Measurements from ENCODE around the gene AKR7A2.
A peak's percentile ranks its signal among the peaks of the same experiment; 100 is the strongest.

AKR7A2 gene

DNA sequence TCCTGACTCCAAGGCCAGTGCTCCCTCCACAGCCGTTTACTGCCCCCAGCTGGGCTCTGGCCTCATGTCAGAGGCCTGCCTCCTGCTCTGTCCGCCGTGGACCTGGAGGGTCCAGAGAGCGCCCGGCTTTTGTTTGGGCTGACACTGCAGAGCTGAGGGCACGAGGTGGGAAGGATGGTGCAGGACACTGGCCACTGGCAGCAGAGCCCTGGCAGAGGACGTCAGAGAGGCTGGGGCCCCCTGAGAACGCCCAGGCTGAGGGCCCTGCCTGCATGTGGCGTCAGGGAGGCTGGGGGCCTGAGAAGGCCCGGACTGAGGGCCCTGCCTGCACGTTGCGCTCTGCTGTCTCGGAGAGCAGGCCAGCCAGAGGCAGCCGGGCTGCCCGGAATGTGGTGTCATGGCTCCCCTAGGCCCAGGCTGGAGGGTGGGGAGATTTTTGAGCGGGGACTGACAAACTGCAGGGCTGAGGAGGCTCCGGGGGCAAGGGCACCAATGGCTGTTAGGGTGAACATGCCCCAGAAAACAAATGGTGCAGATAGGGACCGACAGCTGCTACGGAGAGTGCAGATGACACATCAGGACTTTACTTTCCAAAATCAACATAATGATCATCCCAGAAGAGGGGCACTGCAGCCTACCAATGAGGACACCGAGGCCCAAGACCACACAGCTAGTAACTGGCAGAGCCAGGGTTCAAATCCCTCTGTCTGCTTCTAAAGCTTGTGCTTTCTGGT is 31.8 kb upstream of the AKR7A2 start:
- no peak for DNase-seq (ENCODE audit: low read depth)

DNA sequence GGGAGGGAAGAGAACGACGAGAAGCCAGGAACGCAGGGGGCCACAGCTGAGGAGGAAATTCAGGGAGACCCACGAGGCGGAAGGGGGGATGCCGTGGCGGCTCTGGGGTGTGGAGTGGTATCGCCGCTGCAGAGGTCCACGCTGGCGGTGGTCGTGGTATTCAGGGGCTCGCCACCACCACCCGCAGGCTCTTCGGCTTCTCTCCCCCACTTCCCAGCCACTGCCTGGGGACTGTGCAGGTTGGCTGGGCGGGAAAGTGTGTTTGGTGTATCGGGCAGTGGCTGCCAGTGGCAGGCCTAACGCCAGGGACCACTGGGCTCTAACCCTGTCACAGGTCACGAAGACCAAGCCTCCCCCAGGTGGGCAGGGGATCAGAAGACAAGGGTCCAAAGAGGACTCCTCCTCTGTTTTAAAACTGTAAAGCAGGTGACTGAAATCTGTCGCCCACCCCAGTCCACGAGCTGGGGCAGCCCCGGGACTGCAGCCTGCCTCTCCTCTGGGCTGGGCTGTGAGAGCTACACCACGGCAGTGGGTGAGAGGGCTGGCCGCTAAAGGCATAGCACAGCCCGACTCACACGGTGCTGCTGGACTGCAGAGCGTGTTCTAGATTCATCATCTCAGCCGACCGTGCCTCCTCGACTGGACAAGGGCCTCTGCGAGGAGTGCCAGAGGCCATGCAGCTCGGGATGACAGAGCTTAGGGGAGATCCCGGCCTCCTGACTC is 31.1 kb upstream of the AKR7A2 start:
- DNase-seq (ENCODE audit: low read depth) = no peak

DNA sequence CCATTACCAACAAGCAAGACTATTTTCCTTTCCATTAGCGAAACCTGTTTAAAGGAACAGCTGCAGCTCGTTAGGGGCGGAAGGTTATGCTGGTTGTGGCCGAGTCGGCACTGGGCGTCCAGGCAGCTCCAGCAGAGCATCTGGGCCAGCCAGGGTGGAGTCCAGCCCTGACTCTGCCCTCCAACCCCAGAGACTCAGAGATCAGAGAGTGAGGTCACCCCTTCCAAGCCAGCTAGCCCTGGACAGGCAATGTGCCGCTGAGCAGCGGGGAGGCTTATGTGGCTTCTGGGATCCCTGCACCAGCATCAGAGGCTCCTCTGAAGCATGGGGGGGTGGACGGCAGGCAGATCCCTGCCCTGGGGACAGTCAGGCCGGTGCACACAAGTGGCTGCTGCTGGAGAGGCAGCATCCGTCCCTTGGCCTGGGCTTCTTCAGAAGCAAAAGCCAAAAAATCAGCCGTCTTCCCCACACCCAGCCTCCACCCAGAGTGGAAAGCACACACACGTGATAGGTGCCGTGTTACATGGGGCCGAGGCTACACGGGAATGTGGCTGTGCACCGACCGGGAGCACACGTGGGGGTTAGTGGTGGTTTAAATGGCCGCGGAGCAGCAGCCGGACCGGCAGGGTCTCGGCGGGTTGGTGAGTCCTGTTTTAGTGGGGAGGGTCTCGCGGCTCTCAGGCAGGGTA is 30.3 kb upstream of the AKR7A2 start:
- DNase-seq (ENCODE audit: low read depth) = no peak

DNA sequence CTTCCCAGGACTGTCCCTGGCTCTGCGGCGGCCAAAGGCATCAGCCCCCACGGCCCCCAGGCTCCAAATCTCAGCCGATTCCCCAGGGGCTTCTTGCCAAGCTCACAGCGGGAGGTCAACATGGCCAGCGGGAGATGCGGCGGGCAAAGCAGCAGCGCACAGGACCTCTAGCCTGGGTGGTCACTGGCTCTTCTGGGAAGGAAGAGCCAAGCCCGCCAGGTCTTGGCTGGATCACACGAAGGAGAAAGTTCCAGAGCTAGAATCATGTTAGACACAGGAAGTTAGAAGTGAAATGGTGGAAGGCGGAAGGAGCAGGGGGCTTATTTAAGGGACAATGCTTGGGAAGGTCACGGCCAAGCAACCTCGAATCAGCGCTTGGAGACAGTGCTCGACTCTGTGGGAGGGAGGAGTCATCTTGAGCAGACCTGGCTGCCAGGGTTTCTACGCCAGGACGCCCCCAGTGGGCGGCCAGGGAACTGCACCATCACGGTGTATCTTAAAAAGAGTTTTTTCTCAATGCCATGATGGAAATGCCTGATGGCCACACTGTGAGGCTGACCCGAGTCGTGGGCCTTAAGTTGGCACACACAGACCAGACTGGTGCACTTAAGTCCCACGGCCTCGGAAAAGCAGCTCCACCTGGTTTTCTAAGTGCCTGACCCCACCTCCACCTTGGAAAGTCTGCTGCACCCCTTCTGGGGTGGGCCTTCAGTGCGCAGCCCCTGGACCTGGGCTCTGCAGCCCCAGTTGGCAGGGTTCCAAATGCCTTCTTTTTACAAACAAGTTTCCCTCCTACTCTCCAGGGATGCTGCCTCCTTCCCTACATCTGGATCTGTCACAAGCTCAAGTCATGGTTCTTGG is 29.5 kb upstream of the AKR7A2 start:
- DNase-seq (ENCODE audit: low read depth) = peak; percentile 72

DNA sequence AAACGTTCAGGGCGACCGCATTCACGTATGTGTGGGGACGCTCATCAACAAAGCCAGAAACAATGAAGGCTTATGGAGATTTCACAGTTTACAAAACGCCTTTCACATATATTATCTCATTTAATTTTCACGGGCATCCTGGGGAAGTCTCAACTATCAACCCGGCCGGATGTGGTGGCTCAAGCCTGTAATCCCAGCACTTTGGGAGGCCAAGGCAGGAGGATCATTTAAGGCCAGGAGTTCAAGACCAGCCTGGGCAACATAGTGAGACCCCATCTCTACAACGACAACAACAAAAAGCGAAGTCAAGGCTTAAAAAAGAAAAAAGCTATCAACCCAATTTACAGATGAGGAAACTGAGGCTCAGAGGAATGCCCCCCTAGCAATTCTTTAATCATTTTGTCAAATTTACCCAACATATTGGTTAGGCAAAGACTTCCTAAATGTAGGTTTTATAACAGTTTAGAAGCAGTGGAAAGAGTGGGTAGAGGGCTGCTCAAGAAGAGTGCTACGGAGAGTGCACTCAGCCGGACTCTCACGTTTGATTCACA is 28.5 kb upstream of the AKR7A2 start:
- no peak for DNase-seq (ENCODE audit: low read depth)

DNA sequence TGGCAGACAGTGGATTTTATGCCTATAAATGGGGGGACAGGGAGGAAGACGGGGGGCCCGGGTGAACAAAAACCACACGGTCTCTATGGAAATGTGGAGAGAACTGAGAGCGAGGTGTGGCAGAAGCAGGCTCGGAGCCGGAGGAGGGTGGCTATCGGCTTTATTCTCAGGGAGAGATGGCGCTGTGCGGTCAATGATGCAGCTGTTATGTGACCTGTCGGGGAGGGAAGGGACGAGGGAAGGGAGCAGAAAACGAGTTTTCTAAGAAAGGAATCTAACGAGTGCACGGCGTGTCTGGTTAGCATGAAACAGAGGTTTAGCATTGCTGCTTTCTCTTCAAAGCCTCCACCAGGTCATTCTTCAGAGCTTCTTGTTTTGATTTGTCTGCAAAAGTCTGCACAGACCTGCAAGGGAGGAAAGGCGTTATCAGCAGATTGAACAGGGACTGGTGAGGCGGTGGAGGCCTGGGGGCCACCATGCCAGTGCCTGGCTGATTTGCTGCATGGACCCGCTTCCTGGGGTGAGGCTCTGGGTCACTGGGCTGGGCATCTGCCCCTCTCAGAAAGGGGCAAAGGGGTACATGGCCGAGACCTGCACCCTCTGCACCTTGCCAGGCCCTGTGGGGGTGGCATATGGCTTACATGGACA is 27.4 kb upstream of the AKR7A2 start:
- no peak for DNase-seq (ENCODE audit: low read depth)

DNA sequence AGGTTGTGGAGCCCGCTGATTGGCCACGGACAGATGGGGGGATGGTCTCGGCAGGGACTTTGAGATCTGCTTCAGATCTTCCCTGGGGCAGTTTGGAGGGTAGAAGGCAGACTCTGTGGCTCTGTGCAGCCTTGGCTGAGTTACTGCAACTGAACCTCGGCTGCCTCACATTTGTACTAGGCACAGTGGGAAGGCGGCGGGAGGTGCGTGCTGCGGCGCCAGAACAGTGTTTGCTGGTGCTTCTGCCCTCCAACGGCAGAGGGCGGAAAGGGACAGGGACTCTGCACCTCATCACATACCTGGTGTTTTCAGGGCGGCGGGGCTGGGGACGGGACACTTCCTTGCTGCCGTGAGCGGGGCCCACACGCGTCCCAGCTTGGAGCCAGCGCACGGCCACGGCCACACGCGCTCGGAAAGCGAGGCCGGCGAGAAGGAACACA is 26.4 kb upstream of the AKR7A2 start:
- DNase-seq (ENCODE audit: low read depth) = no peak

DNA sequence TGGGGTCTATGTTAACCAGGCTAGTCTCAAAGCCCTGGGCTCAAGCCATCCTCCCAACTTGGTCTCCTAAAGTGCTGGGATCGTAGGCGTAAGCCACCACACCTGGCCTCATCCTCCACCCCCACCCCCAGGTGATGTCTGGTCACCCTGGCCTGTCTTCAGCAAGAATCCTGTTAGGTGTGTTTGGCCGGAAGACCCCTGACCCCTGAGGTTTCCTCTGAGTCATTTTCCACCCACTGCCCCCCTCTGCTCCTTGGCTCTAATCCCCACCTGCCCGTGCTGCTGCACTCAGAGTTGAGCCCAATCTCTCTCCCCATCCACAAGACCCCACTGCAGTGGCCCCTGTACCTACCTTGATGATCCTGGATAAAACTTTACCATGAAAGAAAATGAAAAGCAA is 25.3 kb upstream of the AKR7A2 start:
- no peak for DNase-seq (ENCODE audit: low read depth)

DNA sequence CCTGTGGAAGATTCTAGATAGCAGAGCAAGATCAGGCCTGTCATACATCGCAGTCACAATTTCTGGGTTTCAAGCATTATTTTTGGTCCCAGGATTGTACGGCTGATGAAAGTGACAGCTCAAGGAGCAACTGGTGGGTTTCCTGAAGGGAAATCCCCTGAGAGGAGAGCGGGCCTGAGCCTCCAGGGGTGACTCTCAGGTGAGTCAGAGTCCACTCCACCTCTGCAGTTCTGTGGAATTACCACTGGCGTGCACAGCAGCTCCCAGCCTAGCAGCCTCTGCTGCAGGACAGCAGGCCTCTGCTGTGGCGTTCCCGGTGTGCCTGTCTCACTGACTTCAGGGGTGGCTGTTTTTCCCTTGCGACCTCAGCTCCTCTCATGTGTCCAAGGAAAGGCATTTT is 24.6 kb upstream of the AKR7A2 start:
- DNase-seq (ENCODE audit: low read depth) = no peak

DNA sequence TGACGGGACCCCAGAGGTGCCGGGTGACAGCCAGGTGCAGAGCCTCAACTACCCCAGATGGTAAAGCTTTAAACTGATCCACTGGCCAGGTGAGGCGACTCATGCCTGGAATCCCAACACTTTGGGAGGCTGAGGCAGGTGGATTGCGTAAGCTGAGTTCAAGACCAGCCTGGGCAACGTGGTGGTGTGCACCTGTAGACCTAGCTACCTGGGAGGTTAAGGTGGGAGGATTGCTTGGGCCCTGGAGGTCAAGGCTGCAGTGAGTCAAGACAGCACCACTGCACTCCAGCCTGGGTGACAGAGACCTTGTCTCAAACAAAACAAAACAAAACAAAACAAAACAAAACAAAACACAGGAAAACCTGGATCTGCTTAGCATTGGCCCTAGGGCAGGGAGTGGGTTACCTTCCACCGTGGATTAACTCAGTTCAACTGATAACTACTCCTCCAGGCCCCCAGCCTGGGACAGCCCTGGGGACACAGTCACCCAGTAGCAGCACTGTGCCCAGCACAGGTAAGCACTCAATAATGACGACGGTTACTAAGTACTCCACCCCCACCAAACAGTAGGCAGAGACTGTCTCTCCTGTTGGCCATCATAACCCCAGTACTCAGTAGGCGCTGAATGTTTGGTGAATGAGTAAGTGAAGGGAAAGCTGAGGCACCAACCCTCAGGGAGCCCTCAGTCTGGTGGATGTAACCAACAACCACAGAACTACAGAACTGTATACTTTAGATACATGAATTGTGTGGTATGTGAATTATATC is 21.8 kb upstream of the AKR7A2 start:
- DNase-seq (ENCODE audit: low read depth) = no peak

DNA sequence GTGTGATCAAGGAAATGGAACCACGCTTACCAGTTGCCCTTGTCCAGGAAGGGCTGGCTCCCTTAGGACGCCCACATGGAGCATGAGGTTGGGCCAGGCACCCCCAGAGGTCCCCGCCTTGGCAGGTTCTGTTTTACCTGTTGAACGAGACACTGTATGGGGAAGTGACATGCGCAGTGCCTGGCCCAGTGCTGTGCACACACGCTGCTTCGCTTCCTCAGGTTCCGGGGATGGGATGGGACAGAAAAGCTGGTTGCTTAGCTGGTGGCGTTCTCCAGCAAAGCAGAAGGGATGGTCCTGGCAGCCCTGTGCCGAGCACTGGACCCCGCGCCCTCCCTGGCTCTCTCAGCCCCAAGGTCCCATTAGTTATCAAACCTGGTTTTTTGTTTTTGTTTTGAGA is 20.9 kb upstream of the AKR7A2 start:
- DNase-seq (ENCODE audit: low read depth) = no peak

DNA sequence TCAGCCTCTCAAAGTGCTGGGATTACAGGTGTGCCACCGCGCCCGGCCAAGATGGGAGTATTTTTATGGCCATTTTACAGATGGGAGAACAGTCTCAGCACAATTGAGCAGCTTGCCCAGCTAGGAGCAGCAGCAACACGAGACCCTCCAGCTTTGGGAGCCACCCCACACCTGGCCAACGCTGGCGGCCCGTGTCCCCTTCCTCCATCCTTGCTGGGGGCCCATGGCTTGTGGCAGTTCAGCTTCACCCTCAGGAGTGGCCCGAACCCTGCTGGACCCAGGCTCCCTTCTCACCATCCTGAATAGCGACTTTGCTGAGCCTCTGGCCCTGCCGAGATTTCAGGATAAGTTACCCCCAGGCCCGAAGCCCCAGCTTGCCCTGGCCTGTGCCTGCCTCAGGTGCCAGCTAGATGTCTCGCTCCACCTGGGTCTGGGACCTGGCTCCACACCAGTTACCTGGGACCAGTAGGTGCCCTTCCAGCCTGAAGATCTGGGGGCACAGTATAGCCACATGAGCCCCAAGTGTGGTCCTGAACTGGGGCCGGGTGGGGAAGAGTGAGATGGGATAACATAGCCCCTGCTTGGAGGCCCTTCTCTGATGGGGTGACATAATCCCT is 19.4 kb upstream of the AKR7A2 start:
- DNase-seq (ENCODE audit: low read depth) = no peak

DNA sequence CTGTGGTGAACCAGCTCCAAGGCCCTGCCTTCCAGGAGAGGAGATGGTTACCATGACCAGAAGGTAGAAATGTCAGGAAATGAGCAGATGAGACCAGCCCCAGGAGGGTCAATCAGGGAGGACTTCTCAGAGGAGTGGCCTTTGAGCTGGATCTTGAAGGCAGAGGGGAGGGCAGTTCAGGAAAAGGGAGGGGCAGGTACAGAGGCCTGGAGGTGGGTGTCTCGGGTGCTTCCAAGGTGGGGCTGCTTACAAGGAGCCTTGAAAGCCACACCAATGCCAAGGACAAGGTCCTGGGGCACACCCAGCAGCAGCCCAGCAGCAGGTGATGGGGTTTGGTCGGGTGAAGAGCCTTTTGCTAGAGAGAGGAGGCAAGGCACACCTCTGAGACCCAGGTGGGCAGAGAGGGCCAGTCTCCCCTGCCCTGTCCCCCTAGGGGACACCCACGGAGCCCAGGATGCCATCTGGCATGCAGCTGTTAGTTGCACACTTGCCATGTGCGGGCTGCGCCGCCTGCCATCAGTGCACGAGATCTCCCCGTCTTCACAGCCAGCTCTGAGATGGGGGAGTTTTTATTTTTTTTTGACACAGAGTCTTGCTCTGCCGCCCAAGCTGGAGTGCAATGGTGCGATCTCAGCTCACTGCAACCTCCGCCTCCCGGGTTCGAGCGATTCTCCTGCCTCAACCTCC is 18.6 kb upstream of the AKR7A2 start:
- no peak for DNase-seq (ENCODE audit: low read depth)

DNA sequence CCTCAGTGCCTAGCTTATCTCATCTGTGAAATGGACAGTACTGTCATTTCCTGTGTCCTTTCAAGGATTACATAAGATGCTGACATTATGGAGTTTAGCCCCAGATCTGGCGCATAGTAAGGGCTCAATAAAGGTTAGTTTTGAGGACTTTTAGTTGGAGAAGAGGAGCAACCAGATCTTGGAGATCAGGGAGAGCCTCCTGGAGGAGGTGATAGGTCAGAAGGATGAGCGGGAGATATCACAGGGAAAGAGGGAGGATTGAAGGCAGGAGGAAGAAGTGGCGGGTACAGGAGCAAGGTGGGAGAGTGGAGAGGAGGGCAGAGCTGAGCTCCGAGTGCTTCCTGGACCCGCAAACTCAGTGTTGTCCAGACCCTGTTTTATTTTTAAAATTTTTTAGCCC is 17.7 kb upstream of the AKR7A2 start:
- DNase-seq (ENCODE audit: low read depth) = no peak

DNA sequence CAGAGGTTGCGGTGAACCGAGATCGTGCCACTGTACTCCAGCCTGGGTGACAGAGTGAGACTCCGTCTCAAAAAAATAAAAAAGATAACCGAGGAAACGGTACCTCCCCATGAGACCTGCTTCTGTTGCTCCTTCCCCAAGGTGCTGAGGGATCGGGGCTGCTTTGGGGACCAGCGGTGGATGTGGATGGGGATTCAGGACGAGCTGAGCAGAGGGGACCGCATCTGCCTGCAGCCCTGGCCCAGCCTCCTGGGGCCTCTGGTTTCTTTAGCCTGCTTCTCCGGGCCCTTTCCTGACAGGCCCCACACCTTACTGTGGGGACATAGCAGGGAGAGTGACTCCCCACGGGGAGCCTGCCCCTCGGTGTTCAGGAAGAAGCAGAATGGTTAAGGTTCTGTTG is 17.2 kb upstream of the AKR7A2 start:
- DNase-seq (ENCODE audit: low read depth) = no peak

DNA sequence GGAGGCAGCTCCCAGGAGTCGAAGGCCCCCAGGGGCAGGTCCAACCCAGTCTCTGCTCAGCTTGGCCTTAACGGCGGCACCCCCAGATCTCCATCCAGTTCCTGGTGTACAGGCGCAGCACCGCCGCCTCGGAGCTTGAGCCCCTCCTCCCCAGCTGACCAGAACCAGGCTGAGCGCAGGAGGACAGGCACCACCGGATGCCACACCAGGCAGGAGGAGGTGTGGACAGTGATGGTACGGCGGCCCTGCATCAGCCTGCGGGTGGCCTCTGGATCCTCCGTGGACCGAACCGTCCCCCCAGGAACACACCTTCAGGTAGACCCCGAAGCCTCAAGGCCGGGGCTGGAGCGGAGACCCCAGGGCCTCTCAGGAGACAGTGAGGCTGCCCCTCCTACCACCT is 16.5 kb upstream of the AKR7A2 start:
- DNase-seq (ENCODE audit: low read depth) = no peak

DNA sequence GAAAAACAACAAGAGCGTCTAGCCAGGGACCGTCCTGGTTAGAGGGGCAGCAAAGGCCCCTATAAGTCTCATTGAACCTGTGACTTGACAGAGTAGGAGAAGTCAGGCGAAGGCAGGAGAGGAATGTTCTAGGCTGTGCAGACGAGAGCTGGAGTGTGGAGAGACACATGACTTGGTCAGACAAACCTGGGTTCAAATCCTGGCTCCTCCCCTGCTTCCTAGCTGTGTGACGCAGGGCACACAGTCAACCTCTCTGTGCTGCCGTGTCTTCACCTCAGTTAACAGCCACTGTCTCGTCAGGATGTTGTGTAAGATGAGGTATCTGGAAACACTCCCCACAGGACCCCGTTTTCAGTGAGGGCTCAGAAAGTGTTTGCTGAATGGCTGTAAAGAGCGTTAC is 15.8 kb upstream of the AKR7A2 start:
- DNase-seq (ENCODE audit: low read depth) = no peak

DNA sequence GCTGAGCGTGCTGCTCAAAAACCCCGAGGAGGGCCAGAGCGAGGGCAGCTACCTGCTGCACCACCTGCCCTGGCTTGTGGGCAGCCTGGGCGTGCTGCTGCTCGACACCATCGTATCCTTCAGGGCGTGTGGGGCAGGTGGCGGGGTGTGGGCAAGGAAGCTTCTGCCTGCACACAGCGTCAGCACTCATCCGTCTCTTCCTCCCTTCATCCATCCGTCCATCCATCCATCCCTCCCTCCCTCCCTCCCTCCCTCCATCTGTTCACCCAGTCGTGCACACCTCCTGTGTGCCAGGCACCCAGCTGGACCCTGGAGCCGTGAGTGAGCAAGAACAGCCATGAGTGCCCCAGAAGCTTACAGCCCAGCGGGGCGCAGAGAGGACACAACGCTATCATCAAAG is 15.4 kb upstream of the AKR7A2 start:
- no peak for DNase-seq (ENCODE audit: low read depth)

DNA sequence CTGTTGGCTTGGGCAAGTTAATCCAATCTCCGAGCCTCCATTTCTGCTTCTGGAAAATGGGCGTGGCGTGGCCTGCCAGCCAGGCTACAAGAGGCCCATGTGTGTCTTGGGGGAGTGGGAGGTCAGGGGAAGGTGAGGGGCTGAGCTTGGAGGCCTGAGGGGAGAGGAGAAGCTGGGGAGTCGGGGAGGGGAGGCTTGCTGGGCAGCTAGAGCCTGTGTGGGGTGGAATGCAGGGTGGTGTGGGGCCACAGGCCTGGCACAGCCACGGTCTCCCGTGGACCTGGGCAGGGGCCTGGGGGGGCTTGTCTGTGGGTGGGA is 14.8 kb upstream of the AKR7A2 start:
- no peak for DNase-seq (ENCODE audit: low read depth)
